ENCODE measurements around the gene ZNF774.
"Not testable (repeated sequence)": the region's sequence is repeated elsewhere in the genome, so short reads cannot be mapped to it uniquely, and the experiment has no call there.

ZNF774 gene

DNA sequence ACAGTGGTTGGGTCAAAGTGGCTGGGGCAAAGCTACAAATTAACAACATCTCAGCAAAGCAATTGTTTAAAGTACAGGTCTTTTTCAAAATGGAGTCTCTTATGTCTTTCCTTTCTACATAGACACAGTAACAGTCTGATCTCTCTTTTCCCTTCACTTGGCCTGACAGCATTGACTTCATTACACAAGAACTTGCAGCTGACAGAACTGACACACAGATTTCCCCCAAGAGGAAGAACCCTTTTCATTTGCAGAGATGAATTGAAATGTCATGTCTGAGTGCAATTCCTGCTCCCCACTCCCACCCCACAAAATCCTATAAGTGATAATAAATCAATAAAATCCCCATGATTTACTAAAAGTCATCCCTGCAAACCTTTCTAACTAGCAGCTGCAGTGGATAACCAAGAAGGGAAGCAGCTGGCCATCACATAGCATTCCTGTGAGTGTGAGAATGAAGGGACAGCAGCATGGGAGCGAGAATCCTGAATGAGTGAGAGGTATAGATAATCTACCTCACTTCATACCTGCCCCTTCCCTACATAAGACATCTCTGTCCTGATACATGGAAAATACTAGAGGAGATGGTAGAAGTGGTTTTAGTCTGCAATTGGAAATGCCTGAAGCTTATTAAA lies 4.5 kb upstream of the ZNF774 start:
- DNase-seq = not testable (repeated sequence)

DNA sequence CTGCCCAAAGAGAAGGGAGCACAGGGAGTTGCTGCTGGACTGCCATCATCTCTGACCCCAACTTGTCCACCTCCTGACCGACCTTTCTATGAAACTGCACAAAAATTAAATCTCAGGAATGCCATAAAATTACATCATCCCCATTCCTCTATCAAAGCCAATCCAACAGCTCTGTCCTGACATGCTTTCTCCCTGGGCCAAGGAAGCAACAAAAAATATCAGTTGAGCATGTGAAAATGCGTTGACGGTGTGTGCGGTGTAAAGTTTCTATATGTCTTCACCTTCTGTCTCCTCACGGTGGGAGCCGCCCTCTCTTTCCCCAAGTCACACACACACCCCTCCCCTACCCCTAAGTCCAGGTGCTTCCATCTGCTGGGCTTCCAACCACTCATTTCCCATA lies 3.6 kb upstream of the ZNF774 start:
- no peak for DNase-seq

DNA sequence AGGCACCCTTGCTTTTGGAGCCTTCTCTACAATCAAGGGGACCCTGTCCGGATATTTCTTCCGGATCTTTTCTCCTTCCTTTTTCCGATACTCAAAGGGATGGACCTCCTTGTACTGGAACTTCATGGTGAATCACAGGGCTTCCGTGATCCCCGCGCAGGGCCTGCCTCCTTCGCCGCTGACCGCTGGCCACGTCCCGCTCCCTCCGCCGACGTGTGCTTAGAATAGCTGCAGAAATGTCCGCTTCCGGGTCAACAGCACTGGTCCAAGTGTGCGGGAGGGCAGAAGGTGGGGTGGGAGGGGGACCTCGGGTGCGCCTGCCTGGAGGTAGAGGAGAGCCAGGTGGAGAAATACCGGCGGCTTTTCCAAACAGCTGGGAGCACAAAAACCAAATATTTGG lies 3.0 kb upstream of the ZNF774 start:
- no peak for DNase-seq

DNA sequence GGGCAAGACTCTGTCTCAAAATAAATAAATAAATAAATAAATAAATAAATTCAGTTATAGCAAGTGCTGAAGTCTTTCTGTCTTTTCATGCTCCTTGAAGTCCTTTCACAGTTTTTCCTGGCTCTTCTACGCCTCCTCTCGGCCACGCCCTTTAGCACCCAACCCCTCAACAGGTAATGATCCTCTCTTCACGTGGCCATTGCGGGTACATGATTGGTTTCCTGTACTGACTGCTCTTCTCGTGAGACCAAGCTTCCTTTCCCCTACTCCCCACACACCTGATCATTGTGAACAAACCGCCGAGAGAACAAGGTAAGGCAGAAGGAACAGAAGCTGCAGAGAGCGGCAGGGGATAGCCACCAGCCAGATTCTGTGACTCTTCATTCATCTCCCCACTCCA lies 2.3 kb upstream of the ZNF774 start:
- no peak for DNase-seq

DNA sequence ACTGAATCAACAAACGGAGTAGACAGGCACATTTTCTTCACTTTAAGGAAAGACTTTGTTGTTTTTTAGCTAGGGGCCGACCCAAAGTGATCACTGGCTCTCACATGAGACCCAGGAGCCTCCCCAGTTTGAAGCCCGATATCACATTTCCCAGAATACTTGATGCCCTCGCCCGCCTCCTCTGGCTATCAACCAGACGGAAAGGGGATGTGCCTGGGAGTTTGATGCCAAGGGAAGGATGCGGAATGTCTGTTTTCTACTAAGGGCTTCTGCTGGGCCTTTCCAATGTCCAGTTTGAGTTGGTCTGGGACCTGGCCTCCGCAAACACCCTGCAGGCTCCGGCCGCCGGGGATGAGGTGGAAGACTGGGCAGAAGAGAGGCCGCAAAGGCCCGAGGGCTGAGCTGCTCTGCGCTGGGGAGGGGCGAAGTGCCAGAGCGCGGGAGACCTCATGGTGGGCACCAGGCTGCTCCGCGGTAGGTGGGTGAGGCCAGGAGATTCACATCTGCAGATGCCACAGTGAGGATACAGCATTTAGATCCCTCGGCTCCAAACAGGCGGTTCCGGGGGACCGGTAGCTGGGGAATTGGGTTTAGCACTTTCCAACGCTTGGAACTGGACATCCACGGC lies 491 bp upstream of the ZNF774 start:
- DNase-seq = no peak

DNA sequence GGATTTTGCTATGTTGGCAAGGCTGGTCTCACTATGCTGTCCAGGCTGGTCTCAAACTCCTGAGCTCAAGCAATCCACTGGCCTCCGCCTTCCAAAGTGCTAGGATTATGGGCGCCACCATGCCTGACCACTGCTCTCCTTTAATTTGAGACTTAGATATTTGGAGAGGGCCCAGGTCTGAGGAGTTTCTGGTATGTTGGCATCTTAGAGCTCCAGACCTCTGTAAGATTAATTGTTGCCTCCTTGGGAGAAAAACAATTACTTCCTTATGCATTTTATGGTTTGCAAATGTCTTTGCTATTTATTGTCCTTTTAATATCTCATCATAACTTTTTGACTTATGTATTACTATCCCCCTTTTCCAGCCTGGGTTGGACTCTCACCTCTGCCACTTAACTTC lies 2.9 kb downstream of the ZNF774 start:
- DNase-seq = no peak

DNA sequence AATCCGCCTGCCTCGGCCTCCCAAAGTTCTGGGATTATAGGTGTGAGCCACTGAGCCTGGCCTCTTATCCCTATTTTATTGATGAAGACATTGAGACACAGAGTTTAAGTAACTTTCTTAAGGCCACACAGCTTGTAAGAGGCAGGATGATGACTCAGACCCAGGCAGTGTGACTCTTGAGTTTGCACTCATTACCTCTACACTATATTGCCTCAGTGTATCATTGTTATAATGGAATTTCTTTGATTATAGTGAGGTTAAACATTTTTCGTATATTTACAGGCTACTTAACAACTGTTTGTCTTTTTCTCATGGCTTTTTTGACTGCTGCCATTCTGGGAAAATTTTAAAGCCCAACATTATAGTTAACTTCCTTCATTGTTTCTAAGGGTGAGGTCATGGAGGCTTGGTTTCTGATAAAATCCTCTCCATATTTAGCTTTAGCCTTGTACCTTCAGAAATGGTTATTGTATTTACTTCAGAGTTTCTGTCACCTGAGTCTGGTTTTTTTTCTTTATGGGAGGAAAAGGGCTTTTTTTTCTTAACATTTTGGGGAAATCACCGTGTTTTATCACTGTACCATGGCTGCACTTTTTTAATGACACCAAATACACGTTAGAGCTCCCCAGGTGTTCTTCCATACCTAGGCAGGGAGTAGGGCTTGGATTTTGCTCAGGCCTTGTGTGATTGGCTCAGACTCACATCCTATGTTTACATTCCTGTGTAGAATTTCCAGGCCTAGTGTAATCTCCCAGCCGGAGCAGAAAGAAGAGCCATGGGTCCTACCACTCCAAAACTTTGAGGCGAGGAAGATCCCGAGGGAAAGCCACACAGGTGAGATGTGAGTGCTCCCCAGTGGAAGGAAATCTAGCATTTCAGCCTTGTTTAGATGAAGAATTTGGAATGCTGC lies 6.3 kb downstream of the ZNF774 start:
- DNase-seq = no peak

DNA sequence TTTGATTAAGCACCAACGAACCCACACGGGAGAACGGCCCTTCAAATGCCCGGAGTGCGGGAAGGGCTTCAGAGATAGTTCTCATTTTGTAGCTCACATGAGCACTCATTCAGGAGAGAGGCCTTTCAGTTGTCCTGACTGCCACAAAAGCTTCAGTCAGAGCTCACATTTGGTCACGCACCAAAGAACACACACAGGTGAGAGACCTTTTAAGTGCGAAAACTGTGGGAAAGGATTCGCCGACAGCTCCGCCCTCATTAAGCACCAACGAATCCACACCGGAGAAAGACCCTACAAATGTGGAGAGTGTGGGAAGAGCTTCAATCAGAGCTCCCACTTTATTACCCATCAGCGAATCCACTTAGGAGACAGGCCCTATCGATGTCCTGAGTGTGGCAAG lies 8.7 kb downstream of the ZNF774 start:
- DNase-seq = no peak

DNA sequence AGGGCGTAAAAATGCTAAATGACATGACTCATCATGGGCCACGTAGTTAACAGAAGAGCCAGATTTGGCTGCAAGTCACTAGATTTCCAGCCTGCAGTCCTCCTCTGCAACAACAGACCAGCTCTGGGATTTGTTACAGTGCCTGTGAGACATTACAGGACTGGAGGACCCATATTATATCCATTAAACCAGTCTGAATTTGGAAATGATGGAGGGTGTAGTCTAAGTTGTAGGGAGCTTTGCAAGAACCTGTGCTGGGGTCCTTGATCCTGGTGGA lies 10.8 kb downstream of the ZNF774 start:
- no peak for DNase-seq

DNA sequence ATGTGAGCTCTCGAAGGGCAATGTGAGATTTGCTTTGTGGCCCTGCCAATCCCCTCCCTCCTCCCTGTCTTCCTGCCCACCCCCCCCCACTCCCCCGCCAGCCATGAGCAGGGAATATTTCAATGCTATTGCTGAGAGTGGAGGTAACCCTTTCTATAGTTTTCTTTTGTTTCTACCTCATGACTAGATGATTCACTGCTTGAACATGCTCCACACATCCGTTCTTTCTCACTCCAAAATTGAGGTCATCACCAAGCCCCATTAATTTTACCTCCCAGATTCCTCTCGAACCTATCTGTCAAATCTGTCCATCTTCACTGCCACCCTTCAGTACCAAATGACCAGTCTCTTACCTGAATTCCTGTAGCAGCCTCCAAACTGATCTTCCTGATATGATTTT lies 12.2 kb downstream of the ZNF774 start:
- DNase-seq = no peak

DNA sequence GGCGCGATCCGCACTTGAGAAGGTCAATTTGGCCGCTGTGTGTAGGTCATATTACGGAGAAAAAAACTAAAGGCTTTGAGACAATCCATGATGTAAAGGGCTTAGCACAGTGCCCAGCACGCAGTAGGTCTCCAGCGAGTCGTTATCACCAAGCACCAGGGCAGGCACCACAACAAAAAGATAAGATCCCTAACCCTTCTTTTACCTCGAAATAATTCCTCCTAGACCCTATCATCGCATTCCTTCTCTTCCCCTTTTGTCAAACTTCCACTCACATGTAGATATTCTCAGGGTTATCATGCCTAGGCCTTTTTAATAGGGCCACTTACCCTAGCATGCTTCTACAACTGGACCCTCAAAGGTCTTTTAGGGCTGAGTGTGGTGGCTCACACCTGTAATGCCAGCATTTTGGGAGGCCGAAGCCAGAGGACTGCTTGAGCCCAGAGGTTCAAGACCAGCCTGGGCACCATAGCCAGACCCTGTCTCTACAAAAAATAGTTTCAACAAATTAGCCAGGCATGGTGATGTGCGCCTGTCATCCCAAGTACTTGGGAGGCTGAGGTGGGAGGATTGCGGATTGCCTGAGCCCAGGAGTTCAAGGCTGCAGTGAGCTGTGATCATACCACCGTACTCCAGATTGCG lies 13.5 kb downstream of the ZNF774 start:
- no peak for DNase-seq

DNA sequence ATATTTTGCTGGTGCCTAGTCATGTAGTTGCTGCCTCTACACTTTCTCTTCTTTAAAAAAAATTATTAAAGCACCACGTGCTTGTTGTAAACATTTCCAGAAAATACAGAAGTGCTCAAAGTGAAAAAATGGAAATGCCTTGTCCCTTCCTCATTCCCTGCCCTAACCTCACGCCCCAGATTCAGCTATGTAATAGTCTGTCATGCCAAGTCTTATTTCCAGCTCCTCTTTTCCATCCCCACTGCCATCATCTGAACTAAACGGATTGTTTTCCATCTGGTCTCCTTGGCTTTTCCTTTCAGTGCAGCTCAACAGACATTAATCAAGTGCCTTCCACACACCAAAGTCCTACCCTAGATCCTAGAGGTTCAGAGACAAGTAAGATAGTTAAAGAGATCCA lies 15.5 kb downstream of the ZNF774 start:
- DNase-seq = no peak

DNA sequence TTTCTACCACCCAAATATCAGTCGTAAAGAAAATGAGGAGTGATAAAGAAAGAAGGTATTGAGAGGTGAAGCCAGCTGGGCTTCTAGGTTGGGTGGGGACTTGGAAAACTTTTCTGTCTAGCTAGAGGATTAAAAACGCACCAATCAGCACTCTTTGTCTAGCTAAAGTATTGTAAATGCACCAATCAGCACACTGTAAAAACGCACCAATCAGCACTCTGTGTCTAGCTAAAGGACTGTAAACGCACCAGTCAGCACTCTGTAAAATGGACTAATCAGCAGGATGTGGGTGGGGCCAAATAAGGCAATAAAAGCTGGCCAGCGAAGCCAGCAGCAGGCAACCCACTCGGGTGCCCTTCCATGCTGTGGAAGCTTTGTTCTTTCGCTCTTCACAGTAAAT lies 23.0 kb downstream of the ZNF774 start:
- DNase-seq = no peak

DNA sequence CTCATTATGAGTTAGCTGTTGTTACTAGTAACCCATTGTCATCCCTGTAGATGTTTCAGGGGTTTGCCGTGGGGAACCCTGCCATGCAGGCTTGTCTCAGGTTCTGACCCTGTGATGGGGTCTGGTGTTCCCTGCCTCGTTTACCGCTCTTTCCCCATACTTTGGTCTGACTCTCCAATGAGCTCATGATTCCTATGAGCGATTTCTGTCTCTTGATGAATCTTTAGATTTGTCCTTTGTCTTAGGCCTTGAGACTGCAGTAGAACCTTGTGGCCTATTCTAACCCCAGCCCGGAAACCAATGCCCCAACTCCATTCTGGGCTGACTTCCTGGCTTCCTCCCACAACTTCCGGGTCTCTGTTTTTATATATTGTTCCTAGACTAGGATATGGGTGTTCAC lies 24.7 kb downstream of the ZNF774 start:
- peak; percentile 37 for DNase-seq

DNA sequence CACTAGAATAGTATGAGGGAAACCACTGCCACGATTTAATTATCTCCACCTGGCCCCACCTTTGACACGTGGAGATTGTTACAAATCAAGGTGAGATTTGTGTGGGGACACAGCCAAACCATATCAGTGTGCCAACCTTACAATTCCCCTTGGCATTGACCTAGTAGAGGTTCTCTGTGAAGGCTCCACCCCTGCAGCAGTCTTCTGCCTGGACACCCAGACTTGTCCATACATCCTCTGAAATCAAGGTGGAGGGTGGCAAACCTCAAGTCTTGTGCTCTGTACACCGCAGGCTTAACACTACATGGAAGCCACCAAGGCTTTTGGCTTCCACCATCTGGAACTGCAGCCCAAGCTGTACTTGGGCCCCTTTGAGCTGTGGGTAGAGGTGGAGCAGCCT lies 27.2 kb downstream of the ZNF774 start:
- no peak for DNase-seq

DNA sequence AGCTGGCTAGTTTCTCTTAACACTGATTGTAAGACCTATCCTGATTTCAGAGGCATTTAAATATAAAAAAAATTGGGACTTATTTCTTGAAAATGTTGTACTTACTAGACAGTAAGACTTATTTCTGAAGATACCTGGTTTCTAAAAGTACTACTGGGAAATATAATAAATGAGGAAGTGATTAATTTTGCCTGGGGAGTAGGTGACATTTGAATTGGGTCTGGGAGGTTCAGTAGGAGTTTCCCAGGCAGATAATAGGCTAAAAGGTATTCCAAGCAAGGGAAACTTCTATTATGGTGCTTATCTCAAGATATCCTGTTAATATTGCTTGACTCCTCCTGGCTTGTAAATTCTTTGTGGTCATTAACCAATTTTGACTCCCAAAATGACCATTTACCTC lies 29.4 kb downstream of the ZNF774 start:
- no peak for DNase-seq

DNA sequence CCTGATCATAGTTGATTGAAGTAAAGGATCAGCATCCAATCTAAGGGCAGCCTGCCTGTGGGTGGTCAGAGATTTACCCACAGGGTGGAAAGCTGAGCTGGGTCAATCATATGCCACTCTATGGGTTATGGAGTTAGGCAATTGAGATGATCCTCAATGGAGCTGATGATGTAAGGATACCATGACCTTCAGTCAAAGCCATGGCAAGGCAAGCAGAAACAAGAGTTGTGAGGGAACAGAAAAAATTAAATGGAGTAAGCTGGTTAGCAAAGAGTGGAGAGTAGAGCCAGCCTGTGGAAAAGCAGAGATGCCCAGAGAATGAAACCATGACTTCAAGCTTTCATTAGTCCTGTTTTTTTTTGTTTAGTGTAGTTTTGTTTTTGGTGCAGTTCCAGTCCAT lies 30.2 kb downstream of the ZNF774 start:
- DNase-seq = no peak

DNA sequence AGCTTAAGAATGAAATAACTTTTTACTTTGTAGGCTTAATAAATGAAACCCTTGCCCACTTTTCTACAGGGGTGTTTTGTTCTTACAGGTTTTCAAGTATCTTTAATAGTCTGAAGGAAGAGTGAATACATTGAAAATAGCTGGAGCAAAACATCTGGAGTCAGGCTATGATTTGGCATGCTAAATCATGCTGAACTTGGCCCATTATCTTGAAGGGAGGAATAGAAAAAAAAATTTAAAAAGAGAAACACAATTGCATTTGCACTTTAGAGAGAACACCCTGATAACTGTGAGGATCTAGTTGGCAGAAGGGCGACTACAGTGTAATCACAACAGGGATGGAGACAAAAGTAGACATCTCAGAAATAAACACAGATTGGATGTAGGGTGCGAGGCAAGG lies 34.1 kb downstream of the ZNF774 start:
- DNase-seq = no peak

DNA sequence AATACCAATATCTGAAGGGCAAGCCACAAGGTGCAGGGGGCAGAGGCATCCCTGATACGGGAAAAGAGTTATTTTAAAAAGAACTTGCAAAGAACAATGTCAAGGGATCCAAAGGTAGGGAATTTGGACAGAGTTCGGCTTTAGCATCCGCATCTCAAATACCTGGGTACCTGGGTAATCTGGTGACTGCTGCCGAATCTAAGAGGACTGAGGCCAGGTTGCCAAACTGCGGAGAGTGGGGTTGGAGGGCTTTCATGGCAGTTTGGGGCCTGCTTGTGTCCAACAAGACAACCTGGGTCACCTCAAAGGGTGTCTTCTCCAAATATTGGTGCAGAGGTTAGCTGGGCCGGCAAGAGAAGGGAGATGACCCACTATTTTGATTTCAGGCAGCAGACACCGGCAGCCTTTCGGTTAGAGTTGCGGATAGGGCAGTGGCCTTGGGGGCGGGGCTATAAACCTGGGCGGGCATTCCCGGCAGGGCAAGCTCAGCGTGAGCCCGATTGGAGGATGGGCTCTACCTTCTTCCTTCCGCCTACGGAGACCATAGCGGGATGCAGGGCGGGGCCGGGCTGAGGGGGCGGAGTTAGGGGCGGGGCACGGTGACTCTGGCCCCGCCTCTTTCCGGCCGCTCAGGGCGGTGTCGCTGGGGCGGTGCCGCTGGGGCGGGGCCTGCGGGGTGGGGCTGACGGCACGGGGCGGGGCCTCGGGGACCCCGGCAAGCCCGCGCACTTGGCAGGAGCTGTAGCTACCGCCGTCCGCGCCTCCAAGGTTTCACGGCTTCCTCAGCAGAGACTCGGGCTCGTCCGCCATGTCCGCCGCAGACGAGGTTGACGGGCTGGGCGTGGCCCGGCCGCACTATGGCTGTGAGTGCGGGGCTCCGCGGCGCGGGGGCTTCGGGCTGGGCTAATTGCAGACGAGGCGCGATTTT lies 35.7 kb downstream of the ZNF774 start, which contains the start of gene IQGAP1:
TSS of gene IQGAP1 (plus strand) at position 709 of the 928 bp plus-strand sequence. CDS start at position 809, 100 bp downstream.
- DNase-seq = peak; percentile 94 to 97

DNA sequence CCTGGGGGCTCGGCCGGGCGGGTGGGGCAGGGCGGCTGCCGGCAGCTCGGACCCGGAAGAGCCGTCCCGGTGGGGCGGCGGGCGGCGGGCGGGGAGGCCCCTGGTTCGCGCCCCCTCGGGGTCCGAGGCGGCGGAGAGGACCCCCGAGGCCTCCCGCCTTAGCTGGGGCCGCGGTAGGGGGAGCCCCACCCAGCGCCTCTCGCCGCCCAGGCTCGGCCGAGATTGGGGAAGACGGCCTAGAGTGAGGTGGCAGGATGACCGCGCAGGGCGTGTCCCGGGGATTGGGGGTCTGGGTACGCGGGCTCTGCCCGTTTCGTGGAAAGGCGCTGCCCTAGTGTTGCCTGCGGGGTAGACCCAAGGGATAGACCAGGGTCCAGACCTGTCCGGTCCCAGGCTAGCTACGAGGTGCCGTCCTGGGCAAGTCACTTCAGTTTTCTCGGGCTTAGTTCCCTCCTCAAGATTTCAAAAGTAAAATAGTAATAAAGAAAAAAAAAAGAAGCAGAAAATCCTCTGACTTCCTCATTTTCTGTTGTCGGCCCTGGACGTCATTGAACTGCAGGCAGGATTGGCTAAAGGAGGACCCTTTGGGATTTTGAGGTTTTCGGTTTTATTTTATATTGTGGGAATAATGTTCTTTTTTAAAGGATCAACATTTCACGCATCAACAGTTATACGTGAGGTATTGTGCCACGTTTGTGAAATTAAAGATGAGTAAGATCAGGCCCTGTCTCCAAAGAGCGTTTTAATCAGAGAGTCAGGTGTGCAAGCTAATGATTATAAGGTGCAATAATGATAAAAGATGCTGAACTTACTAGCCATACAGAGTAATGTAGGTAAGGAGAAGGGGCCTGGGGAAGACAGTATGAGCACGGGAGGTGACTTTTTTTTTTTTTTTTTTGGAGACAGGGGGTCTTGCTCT lies 36.6 kb downstream of the ZNF774 start:
- DNase-seq = peak; percentile 35 to 45

DNA sequence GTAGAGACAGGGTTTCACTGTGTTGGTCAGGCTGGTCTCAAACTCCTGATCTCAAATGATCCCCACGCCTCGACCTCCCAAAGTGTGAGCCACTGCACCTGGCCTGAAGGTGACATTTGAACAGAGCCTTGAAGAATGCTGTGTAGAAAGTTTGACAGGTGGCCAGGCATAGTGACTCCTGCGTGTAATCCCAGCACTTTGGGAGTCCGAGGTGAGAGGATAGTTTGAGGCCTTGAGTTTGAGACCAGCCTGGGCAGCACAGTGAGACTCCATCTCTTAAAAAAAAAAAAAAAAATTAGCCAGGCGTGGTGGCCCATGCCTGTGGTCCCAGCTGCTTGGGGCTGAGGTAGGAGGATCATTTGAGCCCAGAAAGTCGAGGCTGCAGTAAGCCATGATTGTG lies 37.4 kb downstream of the ZNF774 start:
- DNase-seq = no peak

All from stimulated activated CD4-positive, alpha-beta T cell treated with anti-CD3 and anti-CD28 coated beads, Interleukin-2, amount 100 ng/mL, for 48 hours (primary cell).